Lower leg skin (tissue), 3 donors: Measurements from ENCODE around the gene ZNF608.

Source experiments
- CTCF ChIP-seq, 3 donors: fragments of 450-650 bp; IDR thresholded peaks; one replicate each; pipeline ENCODE4 v1.5.1; 2016; ENCODE audit warnings: antibody characterized with exemption in 3 of 3, mild to moderate bottlenecking in 3 of 3, moderate library complexity in 2 of 3
- POLR2A ChIP-seq, 2 donors: fragments of 450-650 bp; IDR thresholded peaks; one replicate each; pipeline ENCODE4 v1.6.1; 2016 to 2017; ENCODE audit warnings: antibody characterized with exemption in 2 of 2, mild to moderate bottlenecking in 1 of 2, moderate library complexity in 1 of 2

DNA sequence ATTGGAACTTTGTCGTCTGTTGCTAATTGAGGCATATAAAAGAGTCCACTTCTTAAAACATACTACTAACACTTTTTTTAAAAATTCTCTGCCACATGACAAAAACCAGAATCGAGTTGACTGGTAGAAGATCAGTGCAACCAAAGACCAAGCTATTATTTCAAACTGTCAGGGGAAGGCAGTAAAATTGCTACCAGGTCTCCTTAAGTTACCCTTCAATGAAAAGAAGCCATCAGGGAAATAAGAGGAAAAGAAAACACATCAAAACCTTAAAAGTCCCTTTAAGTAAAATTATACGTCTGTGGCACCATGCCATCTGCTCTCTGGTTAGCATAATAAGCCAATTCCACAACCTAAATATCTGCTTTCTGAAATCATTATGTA lies 9.6 kb downstream of the ZNF608 start:
- TF ChIP-seq CTCF (IDR thresholded peaks at IDR 0.05) (no peak), POLR2A (IDR thresholded peaks at IDR 0.05) (no peak)
